DND-41 (cell line): ENCODE results near the gene SCTR.

ENCODE experiments used
- EZH2 ChIP-seq: IDR thresholded peaks from 3 replicates; pipeline ENCODE4 v1.6.1; 2012; ENCODE audit warnings: borderline replicate concordance, low read depth, mild to moderate bottlenecking, moderate library complexity, low read length, inconsistent platforms; ENCODE audit not compliant: severe bottlenecking
- TF ChIP-seq, protein P1 (sequence below): IDR thresholded peaks from 2 replicates; pipeline ENCODE4 v1.5.1; 2012; ENCODE audit warnings: borderline replicate concordance, low read length, moderate library complexity, mild to moderate bottlenecking; ENCODE audit not compliant: poor library complexity, severe bottlenecking; ENCODE audit errors: extremely low read depth

DNA sequence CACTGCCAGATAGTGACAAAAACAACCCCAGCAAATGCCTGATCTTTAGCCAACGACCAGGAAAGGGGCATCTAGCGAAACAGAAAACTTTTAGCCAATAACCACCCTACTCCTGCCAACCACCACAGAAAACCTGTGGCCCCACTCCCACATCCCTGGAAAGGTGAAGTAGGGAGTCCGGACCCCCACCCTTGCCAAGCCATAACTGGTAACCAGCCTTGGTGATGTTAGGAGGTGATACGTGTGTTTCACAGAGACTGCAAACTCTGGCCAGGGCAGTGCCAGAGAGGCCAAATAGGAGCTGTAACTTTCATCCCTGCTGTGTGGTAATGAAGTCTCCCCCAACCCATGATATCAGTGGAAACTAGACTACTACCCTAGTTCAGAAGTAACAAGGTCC is 27.6 kb downstream of the SCTR start:
- TF ChIP-seq, protein P1, sequence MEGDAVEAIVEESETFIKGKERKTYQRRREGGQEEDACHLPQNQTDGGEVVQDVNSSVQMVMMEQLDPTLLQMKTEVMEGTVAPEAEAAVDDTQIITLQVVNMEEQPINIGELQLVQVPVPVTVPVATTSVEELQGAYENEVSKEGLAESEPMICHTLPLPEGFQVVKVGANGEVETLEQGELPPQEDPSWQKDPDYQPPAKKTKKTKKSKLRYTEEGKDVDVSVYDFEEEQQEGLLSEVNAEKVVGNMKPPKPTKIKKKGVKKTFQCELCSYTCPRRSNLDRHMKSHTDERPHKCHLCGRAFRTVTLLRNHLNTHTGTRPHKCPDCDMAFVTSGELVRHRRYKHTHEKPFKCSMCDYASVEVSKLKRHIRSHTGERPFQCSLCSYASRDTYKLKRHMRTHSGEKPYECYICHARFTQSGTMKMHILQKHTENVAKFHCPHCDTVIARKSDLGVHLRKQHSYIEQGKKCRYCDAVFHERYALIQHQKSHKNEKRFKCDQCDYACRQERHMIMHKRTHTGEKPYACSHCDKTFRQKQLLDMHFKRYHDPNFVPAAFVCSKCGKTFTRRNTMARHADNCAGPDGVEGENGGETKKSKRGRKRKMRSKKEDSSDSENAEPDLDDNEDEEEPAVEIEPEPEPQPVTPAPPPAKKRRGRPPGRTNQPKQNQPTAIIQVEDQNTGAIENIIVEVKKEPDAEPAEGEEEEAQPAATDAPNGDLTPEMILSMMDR, result no peak
- TF ChIP-seq EZH2, result no peak
